Measurements from ENCODE around the gene ADGRV1.

DNA sequence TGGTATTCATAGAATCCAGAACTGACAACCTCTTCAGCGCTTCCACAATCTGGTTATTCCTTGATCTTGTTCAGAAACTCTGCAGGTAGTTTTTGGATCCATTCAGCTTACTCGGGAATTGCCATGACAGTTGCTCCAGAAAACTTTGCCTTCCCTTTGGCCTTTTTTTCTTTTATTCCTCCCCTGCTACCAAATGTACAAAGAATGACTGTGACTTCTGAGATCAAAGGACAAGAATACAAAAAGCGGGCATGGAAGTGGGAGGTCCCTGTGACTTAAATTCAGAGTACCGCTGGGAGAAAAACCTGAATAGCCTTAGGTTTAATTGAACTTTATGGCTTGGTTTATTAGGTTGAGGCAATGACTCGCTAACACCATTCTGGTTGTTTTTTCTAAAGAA, 59.5 kb downstream of the ADGRV1 start:
- TF ChIP-seq, protein P1, sequence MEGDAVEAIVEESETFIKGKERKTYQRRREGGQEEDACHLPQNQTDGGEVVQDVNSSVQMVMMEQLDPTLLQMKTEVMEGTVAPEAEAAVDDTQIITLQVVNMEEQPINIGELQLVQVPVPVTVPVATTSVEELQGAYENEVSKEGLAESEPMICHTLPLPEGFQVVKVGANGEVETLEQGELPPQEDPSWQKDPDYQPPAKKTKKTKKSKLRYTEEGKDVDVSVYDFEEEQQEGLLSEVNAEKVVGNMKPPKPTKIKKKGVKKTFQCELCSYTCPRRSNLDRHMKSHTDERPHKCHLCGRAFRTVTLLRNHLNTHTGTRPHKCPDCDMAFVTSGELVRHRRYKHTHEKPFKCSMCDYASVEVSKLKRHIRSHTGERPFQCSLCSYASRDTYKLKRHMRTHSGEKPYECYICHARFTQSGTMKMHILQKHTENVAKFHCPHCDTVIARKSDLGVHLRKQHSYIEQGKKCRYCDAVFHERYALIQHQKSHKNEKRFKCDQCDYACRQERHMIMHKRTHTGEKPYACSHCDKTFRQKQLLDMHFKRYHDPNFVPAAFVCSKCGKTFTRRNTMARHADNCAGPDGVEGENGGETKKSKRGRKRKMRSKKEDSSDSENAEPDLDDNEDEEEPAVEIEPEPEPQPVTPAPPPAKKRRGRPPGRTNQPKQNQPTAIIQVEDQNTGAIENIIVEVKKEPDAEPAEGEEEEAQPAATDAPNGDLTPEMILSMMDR (conservative IDR thresholded peaks at IDR 0.05; ENCODE audit: low read length), result no peak
- no peak for TF ChIP-seq EZH2phosphoT487 (IDR thresholded peaks at IDR 0.05; ENCODE audit: borderline replicate concordance)

All from Loucy (cell line).